HG03565 (cell line): ENCODE results near the gene CBY3.
"Not testable (repeated sequence)": the region's sequence is repeated elsewhere in the genome, so short reads cannot be mapped to it uniquely, and the experiment has no call there.

ENCODE experiments used
- ATAC-seq: cut with Tn5 transposase; IDR thresholded peaks from one replicate; pipeline ENCODE4 v1.9.1; 2021; ENCODE audit warnings: mild to moderate bottlenecking, moderate library complexity; ENCODE audit not compliant: unreplicated experiment

Gene CBY3

DNA sequence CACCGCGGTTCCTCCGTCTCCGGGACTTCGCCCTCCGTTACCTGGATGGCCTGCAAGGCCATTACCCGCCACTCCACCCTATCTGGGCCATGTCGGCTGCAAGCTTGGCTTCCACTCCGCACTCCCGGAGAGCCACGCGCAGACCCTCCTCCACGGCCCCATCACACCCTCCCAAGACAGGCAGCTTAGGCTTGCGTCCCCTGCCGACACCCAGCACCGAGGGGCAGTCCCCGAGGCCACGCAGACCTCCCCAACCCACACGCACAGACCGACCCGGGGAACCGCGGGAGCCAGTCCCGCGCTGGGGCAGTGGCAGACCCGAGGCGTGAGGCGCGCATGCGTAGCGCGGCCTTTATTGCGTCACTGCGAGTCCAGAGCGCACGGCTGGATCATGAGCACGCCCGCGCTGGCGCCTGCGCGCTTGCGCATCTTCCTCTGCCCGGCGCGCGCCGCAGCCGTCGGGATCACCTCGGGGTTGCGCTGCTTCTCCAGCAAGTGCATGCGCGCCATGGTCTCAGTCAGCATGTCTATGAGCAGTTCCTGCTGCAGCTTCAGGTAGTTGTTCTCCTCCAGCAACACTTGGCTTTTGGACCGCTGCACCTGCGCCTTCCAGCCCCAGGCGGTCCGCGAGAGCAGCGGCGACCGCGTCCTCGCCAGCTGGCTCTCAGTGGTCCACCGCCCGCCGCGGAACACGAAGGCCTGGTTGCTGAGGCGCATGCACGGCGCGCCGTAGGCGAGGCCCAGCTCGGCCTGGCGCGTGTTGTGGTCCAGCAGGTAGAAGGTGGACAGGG, 2.4 kb downstream of the CBY3 start:
- ATAC-seq = peak; percentile 83

- ATAC-seq = no peak
Observed at GRCh38 chr5:179668391-179668790, 12.4 kb downstream of the CBY3 start.

- ATAC-seq = not testable (repeated sequence)
Observed at GRCh38 chr5:179661647-179662046, 19.2 kb downstream of the CBY3 start.

- not testable (repeated sequence) for ATAC-seq
Observed at GRCh38 chr5:179658179-179658856, 22.5 kb downstream of the CBY3 start.

GRCh38 chr5:179657302-179658178, 23.3 kb downstream of the CBY3 start:
- peak; percentile 87 for ATAC-seq

GRCh38 chr5:179653135-179653534, 27.7 kb downstream of the CBY3 start:
- ATAC-seq = not testable (repeated sequence)

GRCh38 chr5:179650245-179650644, 30.6 kb downstream of the CBY3 start:
- not testable (repeated sequence) for ATAC-seq

- ATAC-seq = not testable (repeated sequence)
Observed at GRCh38 chr5:179649166-179649703, 31.6 kb downstream of the CBY3 start.

GRCh38 chr5:179648410-179648809, 32.4 kb downstream of the CBY3 start:
- no peak for ATAC-seq

DNA sequence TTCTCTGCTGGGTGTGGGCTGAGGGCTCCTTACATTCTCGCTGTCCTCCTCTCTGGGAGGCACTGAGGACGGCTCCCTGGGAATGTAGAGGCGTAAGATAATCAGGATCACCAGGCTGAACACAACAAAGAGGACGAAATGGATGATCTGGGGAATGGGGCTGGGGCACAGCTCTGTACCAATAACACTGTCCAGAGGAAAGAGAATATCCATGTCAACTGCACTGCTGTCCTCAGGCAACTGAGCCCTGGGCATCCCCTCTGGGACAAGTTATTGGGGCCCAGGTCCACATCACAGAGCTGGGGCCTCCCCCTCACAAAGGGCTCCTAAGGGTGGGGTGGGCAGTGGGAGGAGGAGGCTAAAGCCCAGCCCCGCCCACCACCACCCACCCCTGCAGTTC, 36.1 kb downstream of the CBY3 start:
- not testable (repeated sequence) for ATAC-seq

DNA sequence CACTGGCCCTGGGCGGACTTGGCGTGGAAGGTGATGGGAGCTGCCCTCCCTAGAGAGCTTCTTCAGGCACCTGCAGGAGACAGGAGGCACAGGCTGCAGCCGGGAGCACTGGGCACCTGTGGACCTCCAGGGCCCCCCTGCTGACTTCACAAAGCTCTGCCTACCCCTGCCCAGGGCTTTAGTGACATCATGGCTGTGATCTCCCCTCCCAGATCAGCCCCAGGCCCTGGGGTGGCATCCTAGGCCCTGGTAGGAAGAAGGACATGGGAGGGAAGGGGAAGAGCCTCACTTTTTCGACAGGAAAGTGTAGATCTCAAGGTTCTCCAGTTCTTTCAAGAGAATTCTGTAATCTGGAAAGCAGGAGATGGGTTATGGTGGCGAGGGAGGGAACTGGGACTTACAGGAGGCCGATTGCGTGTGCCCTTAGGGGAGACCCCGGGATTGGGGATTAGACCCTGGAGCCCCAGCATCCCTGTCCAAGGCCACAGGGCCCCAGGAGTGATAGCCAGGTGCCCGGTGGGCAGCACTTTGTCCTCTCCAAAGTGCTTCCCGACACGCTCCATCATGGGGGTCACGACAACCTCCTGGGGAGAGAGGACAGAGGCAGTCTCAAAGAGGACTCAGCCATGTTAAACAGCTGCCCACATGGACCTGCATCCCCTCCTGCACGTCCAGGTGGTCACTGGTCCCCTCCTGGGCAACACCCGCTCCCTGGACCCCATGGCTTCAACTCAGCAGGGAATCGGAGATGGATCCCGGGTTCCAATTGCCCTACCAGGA, 37.5 kb downstream of the CBY3 start:
- not testable (repeated sequence) for ATAC-seq

GRCh38 chr5:179642626-179643025, 38.2 kb downstream of the CBY3 start:
- ATAC-seq = not testable (repeated sequence)

GRCh38 chr5:179641745-179642144, 39.1 kb downstream of the CBY3 start:
- not testable (repeated sequence) for ATAC-seq

DNA sequence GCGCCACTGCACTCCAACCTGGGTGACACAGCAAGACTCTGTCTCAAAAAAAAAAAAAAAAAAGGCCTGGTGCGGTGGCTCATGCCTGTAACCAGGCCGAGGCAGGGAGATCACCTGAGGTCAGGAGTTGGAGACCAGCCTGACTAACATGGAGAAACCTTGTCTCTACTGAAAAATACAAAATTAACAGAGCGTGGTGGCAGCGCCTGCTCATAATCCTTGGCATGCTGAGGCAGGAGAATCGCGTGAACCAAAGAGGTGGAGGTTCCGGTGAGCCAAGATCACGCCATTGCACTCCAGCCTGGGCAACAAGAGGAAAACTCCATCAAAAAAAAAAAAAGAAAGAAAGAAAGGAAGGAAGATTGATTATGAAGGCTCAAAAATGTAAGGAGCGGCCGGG, 41.5 kb downstream of the CBY3 start:
- not testable (repeated sequence) for ATAC-seq

GRCh38 chr5:179634370-179635172, 46.3 kb downstream of the CBY3 start:
- peak; percentile 88 for ATAC-seq

DNA sequence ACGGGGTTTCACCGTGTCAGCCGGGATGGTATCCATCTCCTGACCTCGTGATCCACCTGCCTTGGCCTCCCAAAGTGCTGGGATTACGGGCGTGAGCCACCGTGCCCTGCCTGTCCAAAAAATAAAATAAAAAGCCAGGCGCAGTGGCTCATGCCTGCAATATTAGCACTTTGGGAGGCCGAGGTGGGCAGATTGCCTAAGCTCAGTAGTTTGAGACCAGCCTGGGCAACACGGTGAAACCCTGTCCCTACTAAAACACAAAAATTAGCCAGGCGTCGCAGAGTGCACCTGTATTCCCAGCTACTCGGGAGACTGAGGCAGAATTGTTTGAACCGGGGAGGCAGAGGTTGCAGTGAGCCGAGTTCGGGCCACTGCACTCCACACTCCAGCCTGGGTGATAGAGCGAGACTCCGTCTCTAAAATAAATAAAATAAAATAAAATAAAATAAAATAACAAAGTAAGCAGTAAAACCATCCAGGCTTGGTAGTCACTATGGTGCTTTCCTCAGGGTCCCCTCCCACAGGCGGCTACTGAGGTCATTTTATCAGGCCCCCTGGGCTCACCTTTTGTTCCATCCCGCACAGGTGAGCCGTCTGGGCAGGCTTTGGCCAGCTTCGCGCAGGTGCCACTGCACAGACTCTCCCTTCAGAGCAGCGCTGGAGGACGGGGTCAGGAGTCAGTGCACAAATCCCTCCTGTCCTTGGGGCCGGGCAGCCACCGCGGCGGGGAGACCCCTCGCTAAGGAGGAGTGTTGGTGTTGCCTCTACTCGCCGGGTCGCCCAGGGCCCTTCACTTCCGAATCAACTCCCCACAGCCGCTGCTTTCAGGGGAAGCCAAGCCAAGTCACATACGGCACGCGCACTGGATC, 47.1 kb downstream of the CBY3 start:
- ATAC-seq = peak; percentile 33
